ENCODE measurements around the gene SELENOK. TPM values are rescaled to one million over a fixed set of nuclear protein-coding genes. Genes with fewer than 3 reads are reported as not detected.
A peak's percentile ranks its signal among the peaks of the same experiment; 100 is the strongest.

Gene SELENOK
- total and polyA plus RNA-seq, 12 donors, result 90.9 to 243 (median 103) TPM

DNA sequence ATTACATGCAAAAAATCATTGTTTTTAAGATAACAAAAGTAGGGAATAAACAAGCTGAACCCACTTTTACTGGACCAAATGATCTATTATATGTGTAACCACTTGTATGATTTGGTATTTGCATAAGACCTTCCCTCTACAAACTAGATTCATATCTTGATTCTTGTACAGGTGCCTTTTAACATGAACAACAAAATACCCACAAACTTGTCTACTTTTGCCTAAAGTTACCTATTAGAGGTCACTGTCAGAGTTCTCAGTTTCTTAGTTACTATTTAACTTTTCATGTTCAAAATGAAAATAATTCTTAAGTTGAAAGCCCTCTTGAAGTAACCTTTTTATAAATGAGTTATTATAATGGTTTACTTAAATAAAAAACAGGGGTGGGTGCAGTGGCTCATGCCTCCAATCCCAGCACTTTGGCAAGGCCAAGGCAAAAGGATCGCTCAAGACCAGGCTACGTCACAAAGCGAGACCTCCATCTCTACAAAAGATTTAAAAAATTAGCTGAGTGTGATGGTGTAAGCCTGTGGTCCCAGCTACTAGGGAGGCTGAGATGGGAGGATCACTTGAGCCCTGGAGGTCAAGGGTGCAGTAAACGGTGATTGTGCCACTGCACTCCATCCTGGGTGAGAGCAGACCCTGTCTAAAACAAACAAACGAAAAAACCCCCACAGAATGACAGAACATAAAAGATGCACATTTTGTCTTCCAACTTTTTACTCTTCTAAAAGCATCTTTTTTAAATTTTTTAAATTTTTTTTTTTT lies 25.7 kb downstream of the SELENOK start:
- intact Hi-C loops (cut with DNase I), result loop anchor here in 1 of 10 donors (10.0 kb wide), 1 partner anchor 151 kb away; no protein-coding TSS in a partner anchor
- H3K4me1 ChIP-seq, result no peaks in the 10 kb centered on the region
- peaks cover 3 to 100% (median 62%) of the 10 kb centered on the region in 9 donors for H3K36me3 ChIP-seq
- H3K27ac ChIP-seq, result no peak overlapping the region
- H3K27me3 ChIP-seq, result no peaks in the 10 kb centered on the region
- no peak for DNase-seq
- no peak for ATAC-seq
- no peaks in the 10 kb centered on the region for H3K9me3 ChIP-seq
- H3K4me3 ChIP-seq, result no peak overlapping the region
- WGBS, 2 donors, result 92 to 97% methylated on average over 5 of the region's 5 CpGs
- TF ChIP-seq, protein P1, sequence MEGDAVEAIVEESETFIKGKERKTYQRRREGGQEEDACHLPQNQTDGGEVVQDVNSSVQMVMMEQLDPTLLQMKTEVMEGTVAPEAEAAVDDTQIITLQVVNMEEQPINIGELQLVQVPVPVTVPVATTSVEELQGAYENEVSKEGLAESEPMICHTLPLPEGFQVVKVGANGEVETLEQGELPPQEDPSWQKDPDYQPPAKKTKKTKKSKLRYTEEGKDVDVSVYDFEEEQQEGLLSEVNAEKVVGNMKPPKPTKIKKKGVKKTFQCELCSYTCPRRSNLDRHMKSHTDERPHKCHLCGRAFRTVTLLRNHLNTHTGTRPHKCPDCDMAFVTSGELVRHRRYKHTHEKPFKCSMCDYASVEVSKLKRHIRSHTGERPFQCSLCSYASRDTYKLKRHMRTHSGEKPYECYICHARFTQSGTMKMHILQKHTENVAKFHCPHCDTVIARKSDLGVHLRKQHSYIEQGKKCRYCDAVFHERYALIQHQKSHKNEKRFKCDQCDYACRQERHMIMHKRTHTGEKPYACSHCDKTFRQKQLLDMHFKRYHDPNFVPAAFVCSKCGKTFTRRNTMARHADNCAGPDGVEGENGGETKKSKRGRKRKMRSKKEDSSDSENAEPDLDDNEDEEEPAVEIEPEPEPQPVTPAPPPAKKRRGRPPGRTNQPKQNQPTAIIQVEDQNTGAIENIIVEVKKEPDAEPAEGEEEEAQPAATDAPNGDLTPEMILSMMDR (IDR thresholded peaks at IDR 0.05), result no peak

DNA sequence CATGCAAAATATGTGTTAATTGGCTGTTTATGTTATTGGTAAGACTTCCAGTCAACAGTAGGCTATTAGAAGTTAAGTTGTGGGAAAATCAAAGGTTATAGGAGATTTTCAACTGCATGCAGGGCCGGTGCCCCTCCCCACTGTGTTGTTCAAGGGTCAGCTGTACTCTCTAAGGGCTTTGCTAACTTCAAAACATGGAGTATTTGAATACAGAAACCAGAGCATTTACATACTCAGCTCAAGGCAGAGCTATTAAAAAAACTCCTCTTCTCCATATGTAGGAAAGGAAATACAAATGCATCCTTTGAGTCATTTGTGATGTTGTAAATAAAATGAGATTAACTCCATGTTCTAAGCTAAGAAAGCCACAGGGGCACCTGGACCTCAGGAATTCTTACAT lies 28.5 kb downstream of the SELENOK start:
- DNase-seq, result no peak
- Histone ChIP-seq H3K27ac (no peak overlapping the region), H3K27me3 (no peaks in the 10 kb centered on the region), H3K4me1 (peaks cover 0 to 9% (median 0%) of the 10 kb centered on the region in 9 donors), H3K9me3 (no peaks in the 10 kb centered on the region), H3K4me3 (no peak overlapping the region), H3K36me3 (peaks cover 0 to 97% (median 37%) of the 10 kb centered on the region in 9 donors)
- TF ChIP-seq, protein P1 (IDR thresholded peaks at IDR 0.05), result no peak
- no peak for ATAC-seq
- intact Hi-C loops (cut with DNase I), result loop anchor here in 1 of 10 donors (10.0 kb wide), 1 partner anchor 148 kb away; no protein-coding TSS in a partner anchor
- WGBS, 2 donors, result 93 to 94% methylated on average over 1 of the region's 1 CpG

DNA sequence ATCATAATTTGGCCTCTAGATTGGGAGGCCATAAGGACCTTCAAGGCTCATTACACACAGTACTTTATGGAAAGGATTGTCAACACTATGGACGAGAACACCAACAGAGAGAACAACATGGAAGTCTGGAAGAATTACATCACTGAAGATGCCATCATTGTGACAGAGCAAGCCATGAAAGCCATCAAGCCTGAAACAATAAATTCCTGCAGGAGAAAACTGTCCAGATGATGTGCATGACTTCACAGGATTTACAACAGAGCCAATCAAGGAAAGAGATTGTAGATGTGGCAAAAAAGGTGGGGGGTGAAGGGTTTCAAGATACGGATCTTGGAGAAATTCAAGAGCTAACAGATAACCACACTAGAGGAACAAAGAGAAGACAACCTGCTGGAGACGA lies 29.4 kb downstream of the SELENOK start:
- Histone ChIP-seq H3K27me3 (no peaks in the 10 kb centered on the region), H3K4me1 (peaks cover 0 to 9% (median 0%) of the 10 kb centered on the region in 9 donors), H3K36me3 (peaks cover 0 to 88% (median 30%) of the 10 kb centered on the region in 9 donors), H3K4me3 (no peak overlapping the region), H3K27ac (no peak overlapping the region), H3K9me3 (no peaks in the 10 kb centered on the region)
- 85 to 92% methylated on average over 3 of the region's 3 CpGs for whole genome bisulfite sequencing, 2 donors
- TF ChIP-seq, protein P1 (IDR thresholded peaks at IDR 0.05), result no peak
- intact Hi-C loops (cut with DNase I), result loop anchor here in 1 of 10 donors (10.0 kb wide), 1 partner anchor 147 kb away; no protein-coding TSS in a partner anchor
- no peak for ATAC-seq
- DNase-seq, result no peak

DNA sequence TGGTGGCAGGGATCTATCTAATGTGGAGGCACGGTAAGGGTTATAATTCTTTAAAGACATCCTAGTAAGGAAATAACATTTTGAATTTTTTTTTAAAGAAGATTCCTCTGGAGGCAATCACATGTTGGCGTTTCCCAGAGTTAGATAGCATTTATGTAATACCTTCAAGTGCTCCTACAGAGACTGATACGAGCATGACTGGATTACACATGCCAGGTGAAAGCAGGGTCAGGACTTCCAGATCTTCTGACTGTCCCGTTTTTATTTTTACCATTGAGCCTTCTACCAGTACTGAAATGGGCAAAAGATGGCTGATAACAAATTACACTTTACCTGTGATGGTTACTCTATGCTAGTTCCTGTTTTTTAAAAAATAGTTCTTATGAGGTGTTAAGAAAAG lies 31.5 kb downstream of the SELENOK start:
- DNase-seq, result no peak
- WGBS, 2 donors, result 53 to 64% methylated on average over 4 of the region's 4 CpGs
- peaks cover 0 to 9% (median 0%) of the 10 kb centered on the region in 9 donors for H3K4me1 ChIP-seq
- peaks cover 0 to 68% (median 20%) of the 10 kb centered on the region in 9 donors for H3K36me3 ChIP-seq
- peak in 4 of 8 donors; percentile 34 to 71 (median 55) for ATAC-seq
- H3K27me3 ChIP-seq, result no peaks in the 10 kb centered on the region
- intact Hi-C loops (cut with DNase I), result loop anchor here in 1 of 10 donors (10.0 kb wide), 1 partner anchor 145 kb away; no protein-coding TSS in a partner anchor
- TF ChIP-seq, protein P1 (IDR thresholded peaks at IDR 0.05), result no peak
- no peak overlapping the region for H3K4me3 ChIP-seq
- H3K27ac ChIP-seq, result no peak overlapping the region
- no peaks in the 10 kb centered on the region for H3K9me3 ChIP-seq

All from heart right ventricle (tissue), 16 donors.